KG1 (cell line): ENCODE results near the gene RPS29.
"Not testable (repeated sequence)": the region's sequence is repeated elsewhere in the genome, so short reads cannot be mapped to it uniquely, and the experiment has no call there.

Experiments
- DNase-seq: peaks from one replicate; lab custom pipeline; 2025; lab: John Stamatoyannopoulos, UW

RPS29 gene

GRCh38 chr14:49598189-49598484 is 12.0 kb upstream of the RPS29 start:
- DNase-seq = peak; percentile 13

GRCh38 chr14:49594347-49595091 is 8.3 kb upstream of the RPS29 start:
- no peak for DNase-seq

- DNase-seq = no peak
These were observed 6.8 kb upstream of the RPS29 start for GRCh38 chr14:49593016-49593415.

- DNase-seq = no peak
These were observed 3.2 kb upstream of the RPS29 start for GRCh38 chr14:49589387-49589786.

GRCh38 chr14:49586673-49587460 is 687 bp upstream of the RPS29 start:
- DNase-seq = peak; percentile 70

- not testable (repeated sequence) for DNase-seq
These were observed 1.1 kb downstream of the RPS29 start for GRCh38 chr14:49584981-49585640.

GRCh38 chr14:49584058-49584457 is 2.1 kb downstream of the RPS29 start:
- DNase-seq = no peak

GRCh38 chr14:49583629-49584028 is 2.6 kb downstream of the RPS29 start:
- DNase-seq = no peak

- DNase-seq = no peak
These were observed 3.8 kb downstream of the RPS29 start for GRCh38 chr14:49582113-49582977.

- DNase-seq = no peak
These were observed 4.7 kb downstream of the RPS29 start for GRCh38 chr14:49581209-49582112.

- DNase-seq = no peak
These were observed 6.3 kb downstream of the RPS29 start for GRCh38 chr14:49579841-49580240.

- no peak for DNase-seq
These were observed 8.0 kb downstream of the RPS29 start for GRCh38 chr14:49578141-49578540.

GRCh38 chr14:49574038-49574437 is 12.1 kb downstream of the RPS29 start:
- no peak for DNase-seq

- DNase-seq = no peak
These were observed 16.9 kb downstream of the RPS29 start for GRCh38 chr14:49569281-49569680.

- no peak for DNase-seq
These were observed 19.5 kb downstream of the RPS29 start for GRCh38 chr14:49566714-49567113.

- no peak for DNase-seq
These were observed 26.0 kb downstream of the RPS29 start for GRCh38 chr14:49559979-49560768.

GRCh38 chr14:49553892-49554291 is 32.3 kb downstream of the RPS29 start:
- DNase-seq = no peak

GRCh38 chr14:49553106-49553505 is 33.1 kb downstream of the RPS29 start:
- no peak for DNase-seq

GRCh38 chr14:49551569-49551968 is 34.6 kb downstream of the RPS29 start:
- DNase-seq = no peak
